ENCODE results near the gene HS6ST3. TPM values are rescaled to one million over a fixed set of nuclear protein-coding genes. Genes with fewer than 3 reads are reported as not detected.
"Not testable (repeated sequence)": the region's sequence is repeated elsewhere in the genome, so short reads cannot be mapped to it uniquely, and the experiment has no call there.

Gene HS6ST3
- total RNA-seq, 1 experiment from 2014 or later = 1.2 TPM

- no peaks in the 10 kb centered on the region; the same call in none of the 2 replicates for H3K27me3 Mint-ChIP-seq (ENCODE audit: low read depth)
- H3K4me3 Mint-ChIP-seq = no peak overlapping the region
- no peaks in the 10 kb centered on the region for H3K4me1 Mint-ChIP-seq
- no peak for TF ChIP-seq E2F1 (CRISPR knock-in tag; IDR thresholded peaks at IDR 0.05)
- TF ChIP-seq CBFB (CRISPR knock-in tag; IDR thresholded peaks at IDR 0.05; ENCODE audit: low read depth) = no peak
- TF ChIP-seq RELA (CRISPR knock-in tag; IDR thresholded peaks at IDR 0.05; ENCODE audit: borderline replicate concordance) = no peak
- H3K27ac Mint-ChIP-seq = no peak overlapping the region
- DNase-seq (ENCODE audit: low spot score) (no peak), ATAC-seq (no peak)
- CTCF ChIA-PET = interaction anchor here (0.5 kb wide), 1 partner anchor 855 kb away, joined by 3 read pairs; no protein-coding TSS in a partner anchor
- peaks cover 34% of the 10 kb centered on the region for H3K9me3 Mint-ChIP-seq
- POLR2A ChIA-PET = no interaction called here
- peaks cover 22% of the 10 kb centered on the region for H3K36me3 Mint-ChIP-seq
Observed at GRCh38 chr13:96112936-96113335, 23.0 kb downstream of the HS6ST3 start.

DNA sequence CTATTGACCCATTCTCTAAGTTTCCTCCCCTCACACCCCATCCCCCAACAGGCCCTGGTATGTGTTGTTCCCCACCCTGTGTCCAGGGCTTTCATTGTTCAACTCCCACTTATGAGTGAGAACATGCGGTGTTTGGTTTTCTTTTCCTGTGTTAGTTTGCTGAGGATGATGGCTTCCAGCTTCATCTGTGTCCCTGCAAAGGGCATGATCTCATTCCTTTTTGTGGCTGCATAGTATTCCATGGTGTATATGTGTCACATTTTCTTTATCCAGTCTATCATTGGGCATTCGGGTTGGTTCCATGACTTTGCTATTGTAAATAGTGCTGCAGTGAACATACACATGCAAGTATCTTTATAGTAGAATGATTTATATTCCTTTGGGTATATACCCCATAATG lies 25.5 kb downstream of the HS6ST3 start:
- H3K4me3 Mint-ChIP-seq; H3K27me3 Mint-ChIP-seq (ENCODE audit: low read depth); ATAC-seq; H3K36me3 Mint-ChIP-seq; H3K4me1 Mint-ChIP-seq; POLR2A ChIA-PET; H3K27ac Mint-ChIP-seq; CTCF ChIA-PET; DNase-seq (ENCODE audit: low spot score): not testable (repeated sequence)
- peaks cover 17% of the 10 kb centered on the region for H3K9me3 Mint-ChIP-seq

DNA sequence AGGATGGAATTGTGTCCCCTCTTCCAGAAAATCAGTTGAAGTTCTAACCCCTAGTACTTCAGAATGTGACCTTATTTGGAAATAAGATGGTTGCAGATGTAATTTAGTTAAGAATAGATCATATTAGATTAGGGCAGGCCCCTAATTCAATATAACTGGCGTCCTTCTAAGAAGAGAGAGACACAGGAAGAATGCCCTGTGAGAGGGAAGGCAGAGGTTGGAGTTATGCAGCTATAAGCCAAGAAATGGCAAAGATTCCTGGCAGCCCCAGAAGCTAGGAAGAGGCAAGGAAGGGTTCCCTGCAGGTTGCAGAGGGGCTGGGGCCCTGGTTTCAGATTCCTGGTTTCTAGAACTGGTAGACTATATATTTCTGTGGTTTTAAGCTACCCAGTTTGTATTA lies 30.0 kb downstream of the HS6ST3 start:
- Mint-ChIP-seq H3K9me3 (peaks cover 15% of the 10 kb centered on the region), H3K4me3 (no peak overlapping the region), H3K4me1 (peaks cover 7% of the 10 kb centered on the region), H3K27me3 (ENCODE audit: low read depth) (no peaks in the 10 kb centered on the region), H3K36me3 (no peaks in the 10 kb centered on the region), H3K27ac (no peak overlapping the region)
- no peak for TF ChIP-seq ZNF263 (CRISPR knock-in tag; IDR thresholded peaks at IDR 0.05; ENCODE audit: low read depth)
- POLR2A ChIA-PET = no interaction called here
- no peak for DNase-seq (ENCODE audit: low spot score)
- ATAC-seq = peak; percentile 51
- CTCF ChIA-PET = no interaction called here

GRCh38 chr13:96130818-96131340 lies 41.0 kb downstream of the HS6ST3 start:
- no peak for TF ChIP-seq SMAD4 (CRISPR knock-in tag; IDR thresholded peaks at IDR 0.05)
- no peak for TF ChIP-seq JUN (CRISPR knock-in tag; IDR thresholded peaks at IDR 0.05)
- no peak for TF ChIP-seq NFE2L1 (CRISPR knock-in tag; IDR thresholded peaks at IDR 0.05)
- TF ChIP-seq OVOL2 (CRISPR knock-in tag; IDR thresholded peaks at IDR 0.05; ENCODE audit: borderline replicate concordance) = no peak
- no peak for TF ChIP-seq GRHL2 (CRISPR knock-in tag; IDR thresholded peaks at IDR 0.05; ENCODE audit: insufficient replicate concordance, severe bottlenecking)
- Mint-ChIP-seq H3K4me3 (no peak overlapping the region), H3K27ac (no peak overlapping the region; the same call in 1 of the 2 replicates), H3K27me3 (ENCODE audit: low read depth) (no peaks in the 10 kb centered on the region), H3K4me1 (peaks cover 13% of the 10 kb centered on the region), H3K36me3 (no peaks in the 10 kb centered on the region), H3K9me3 (peaks cover 7% of the 10 kb centered on the region)
- DNase-seq (ENCODE audit: low spot score) = peak; percentile 14
- ChIA-PET POLR2A (no interaction called here), CTCF (interaction anchor here (0.8 to 1.7 kb wide), 2 partner anchors 10 to 111 kb away, joined by 3 to 12 read pairs; no protein-coding TSS in a partner anchor)
- peak; percentile 94 for ATAC-seq

- no peak for DNase-seq (ENCODE audit: low spot score)
- Mint-ChIP-seq H3K4me1 (no peaks in the 10 kb centered on the region), H3K27me3 (ENCODE audit: low read depth) (no peaks in the 10 kb centered on the region), H3K36me3 (no peaks in the 10 kb centered on the region), H3K9me3 (no peaks in the 10 kb centered on the region), H3K27ac (no peak overlapping the region), H3K4me3 (no peak overlapping the region)
- 0 out of 2 replicates have a peak, but pooled peaks have one; percentile 20 for ATAC-seq
- CTCF ChIA-PET = interaction anchor here (0.6 to 3.0 kb wide), 14 partner anchors 9 to 826 kb away, joined by 3 to 17 read pairs (median 4); no protein-coding TSS in a partner anchor
- POLR2A ChIA-PET = no interaction called here
- TF ChIP-seq ZNF138 (CRISPR knock-in tag; conservative IDR thresholded peaks at IDR 0.05) = no peak
- TF ChIP-seq, protein P1, sequence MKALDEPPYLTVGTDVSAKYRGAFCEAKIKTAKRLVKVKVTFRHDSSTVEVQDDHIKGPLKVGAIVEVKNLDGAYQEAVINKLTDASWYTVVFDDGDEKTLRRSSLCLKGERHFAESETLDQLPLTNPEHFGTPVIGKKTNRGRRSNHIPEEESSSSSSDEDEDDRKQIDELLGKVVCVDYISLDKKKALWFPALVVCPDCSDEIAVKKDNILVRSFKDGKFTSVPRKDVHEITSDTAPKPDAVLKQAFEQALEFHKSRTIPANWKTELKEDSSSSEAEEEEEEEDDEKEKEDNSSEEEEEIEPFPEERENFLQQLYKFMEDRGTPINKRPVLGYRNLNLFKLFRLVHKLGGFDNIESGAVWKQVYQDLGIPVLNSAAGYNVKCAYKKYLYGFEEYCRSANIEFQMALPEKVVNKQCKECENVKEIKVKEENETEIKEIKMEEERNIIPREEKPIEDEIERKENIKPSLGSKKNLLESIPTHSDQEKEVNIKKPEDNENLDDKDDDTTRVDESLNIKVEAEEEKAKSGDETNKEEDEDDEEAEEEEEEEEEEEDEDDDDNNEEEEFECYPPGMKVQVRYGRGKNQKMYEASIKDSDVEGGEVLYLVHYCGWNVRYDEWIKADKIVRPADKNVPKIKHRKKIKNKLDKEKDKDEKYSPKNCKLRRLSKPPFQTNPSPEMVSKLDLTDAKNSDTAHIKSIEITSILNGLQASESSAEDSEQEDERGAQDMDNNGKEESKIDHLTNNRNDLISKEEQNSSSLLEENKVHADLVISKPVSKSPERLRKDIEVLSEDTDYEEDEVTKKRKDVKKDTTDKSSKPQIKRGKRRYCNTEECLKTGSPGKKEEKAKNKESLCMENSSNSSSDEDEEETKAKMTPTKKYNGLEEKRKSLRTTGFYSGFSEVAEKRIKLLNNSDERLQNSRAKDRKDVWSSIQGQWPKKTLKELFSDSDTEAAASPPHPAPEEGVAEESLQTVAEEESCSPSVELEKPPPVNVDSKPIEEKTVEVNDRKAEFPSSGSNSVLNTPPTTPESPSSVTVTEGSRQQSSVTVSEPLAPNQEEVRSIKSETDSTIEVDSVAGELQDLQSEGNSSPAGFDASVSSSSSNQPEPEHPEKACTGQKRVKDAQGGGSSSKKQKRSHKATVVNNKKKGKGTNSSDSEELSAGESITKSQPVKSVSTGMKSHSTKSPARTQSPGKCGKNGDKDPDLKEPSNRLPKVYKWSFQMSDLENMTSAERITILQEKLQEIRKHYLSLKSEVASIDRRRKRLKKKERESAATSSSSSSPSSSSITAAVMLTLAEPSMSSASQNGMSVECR (CRISPR knock-in tag; IDR thresholded peaks at IDR 0.05; ENCODE audit: borderline replicate concordance) = no peak
- TF ChIP-seq NFE2L1 (CRISPR knock-in tag; IDR thresholded peaks at IDR 0.05) = no peak
- TF ChIP-seq, protein P2, sequence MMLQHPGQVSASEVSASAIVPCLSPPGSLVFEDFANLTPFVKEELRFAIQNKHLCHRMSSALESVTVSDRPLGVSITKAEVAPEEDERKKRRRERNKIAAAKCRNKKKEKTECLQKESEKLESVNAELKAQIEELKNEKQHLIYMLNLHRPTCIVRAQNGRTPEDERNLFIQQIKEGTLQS (CRISPR knock-in tag; conservative IDR thresholded peaks at IDR 0.05) = no peak
- TF ChIP-seq, protein P3, sequence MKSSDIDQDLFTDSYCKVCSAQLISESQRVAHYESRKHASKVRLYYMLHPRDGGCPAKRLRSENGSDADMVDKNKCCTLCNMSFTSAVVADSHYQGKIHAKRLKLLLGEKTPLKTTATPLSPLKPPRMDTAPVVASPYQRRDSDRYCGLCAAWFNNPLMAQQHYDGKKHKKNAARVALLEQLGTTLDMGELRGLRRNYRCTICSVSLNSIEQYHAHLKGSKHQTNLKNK (CRISPR knock-in tag; IDR thresholded peaks at IDR 0.05) = no peak
- no peak for TF ChIP-seq TEAD4 (CRISPR knock-in tag; IDR thresholded peaks at IDR 0.05)
- no peak for TF ChIP-seq KAT7 (CRISPR knock-in tag; IDR thresholded peaks at IDR 0.05; ENCODE audit: borderline replicate concordance)
- no peak for TF ChIP-seq ZNF317 (CRISPR knock-in tag; IDR thresholded peaks at IDR 0.05; ENCODE audit: borderline replicate concordance, low read depth)
- no peak for TF ChIP-seq ZNF512 (CRISPR knock-in tag; IDR thresholded peaks at IDR 0.05; ENCODE audit: borderline replicate concordance)
Observed at GRCh38 chr13:96141032-96141431, 51.1 kb downstream of the HS6ST3 start.

All from WTC11 (cell line).